Chondrocyte (in vitro differentiated cells): Measurements from ENCODE around the gene MYOCOS. TPM values are rescaled to one million over a fixed set of nuclear protein-coding genes. Genes with fewer than 3 reads are reported as not detected.

Source experiments
- DNase-seq: peaks from one replicate; pipeline ENCODE4 v3.0.0; 2021; ENCODE audit warnings: mixed read lengths, low spot score
- H3K27ac Mint-ChIP-seq: one replicate; pipeline ENCODE4 v1.8.0; 2021; ENCODE audit warnings: mild to moderate bottlenecking, moderate library complexity, mixed read lengths; ENCODE audit not compliant: unreplicated experiment
- H3K27me3 Mint-ChIP-seq: 2 replicates; pipeline ENCODE4 v1.8.0; 2021; ENCODE audit warnings: low read depth, mixed read lengths
- H3K36me3 Mint-ChIP-seq: 2 replicates; pipeline ENCODE4 v1.8.0; 2021; ENCODE audit warnings: low read depth, mixed read lengths
- H3K4me1 Mint-ChIP-seq: 2 replicates; pipeline ENCODE4 v1.8.0; 2021; ENCODE audit warnings: low read depth, mild to moderate bottlenecking, mixed read lengths
- H3K4me3 Mint-ChIP-seq: one replicate; pipeline ENCODE4 v1.8.0; 2021; ENCODE audit warnings: mild to moderate bottlenecking, moderate library complexity, mixed read lengths; ENCODE audit not compliant: unreplicated experiment
- H3K9me3 Mint-ChIP-seq: 2 replicates; pipeline ENCODE4 v1.8.0; 2021; ENCODE audit warnings: low read depth, mixed read lengths
- CTCF ChIP-seq: fragments of 200-600 bp; sonication (generic); IDR thresholded peaks from 2 replicates; pipeline ENCODE4 v1.5.0; 2021; ENCODE audit warnings: antibody characterized with exemption, mild to moderate bottlenecking, moderate library complexity
- total RNA-seq: library from RNA; stranded (reverse); gene quantifications from 3 replicates; pipeline ENCODE4 v1.2.1, GENCODE V29; 2021

The MYOCOS gene
- total RNA-seq, 1 donor from 2014 or later = 0.12 TPM

GRCh38 chr1:171643156-171643555 is 21.1 kb downstream of the MYOCOS start:
- no peaks in the 10 kb centered on the region for H3K9me3 Mint-ChIP-seq
- no peak overlapping the region for H3K4me3 Mint-ChIP-seq
- DNase-seq = no peak
- no peak overlapping the region for H3K27ac Mint-ChIP-seq
- H3K36me3 Mint-ChIP-seq = no peaks in the 10 kb centered on the region
- TF ChIP-seq CTCF = no peak
- H3K27me3 Mint-ChIP-seq = peaks cover 2% of the 10 kb centered on the region
- peaks cover 5% of the 10 kb centered on the region for H3K4me1 Mint-ChIP-seq

- H3K4me1 Mint-ChIP-seq = peaks cover 5% of the 10 kb centered on the region
- H3K27me3 Mint-ChIP-seq = peaks cover 2% of the 10 kb centered on the region
- TF ChIP-seq CTCF = peak; percentile 90
- DNase-seq = no peak
- H3K36me3 Mint-ChIP-seq = no peaks in the 10 kb centered on the region
- H3K27ac Mint-ChIP-seq = no peak overlapping the region
- peak overlapping the region; percentile 17 for H3K4me3 Mint-ChIP-seq
- H3K9me3 Mint-ChIP-seq = no peaks in the 10 kb centered on the region
Measured at GRCh38 chr1:171644805-171645483, 22.9 kb downstream of the MYOCOS start.

GRCh38 chr1:171645553-171646248 is 23.7 kb downstream of the MYOCOS start:
- H3K4me3 Mint-ChIP-seq = no peak overlapping the region
- peaks cover 5% of the 10 kb centered on the region for H3K4me1 Mint-ChIP-seq
- no peak for DNase-seq
- H3K27ac Mint-ChIP-seq = no peak overlapping the region
- no peaks in the 10 kb centered on the region for H3K36me3 Mint-ChIP-seq
- H3K9me3 Mint-ChIP-seq = no peaks in the 10 kb centered on the region
- H3K27me3 Mint-ChIP-seq = peaks cover 6% of the 10 kb centered on the region
- TF ChIP-seq CTCF = no peak

- DNase-seq = no peak
- Mint-ChIP-seq H3K9me3 (no peaks in the 10 kb centered on the region), H3K4me1 (peaks cover 5% of the 10 kb centered on the region), H3K27me3 (peaks cover 8% of the 10 kb centered on the region), H3K4me3 (no peak overlapping the region), H3K27ac (no peak overlapping the region), H3K36me3 (no peaks in the 10 kb centered on the region)
- no peak for TF ChIP-seq CTCF
Measured at GRCh38 chr1:171646249-171646560, 24.2 kb downstream of the MYOCOS start.

- TF ChIP-seq CTCF = no peak
- Mint-ChIP-seq H3K4me3 (no peak within 1 kb of the TSS), H3K4me1 (peaks cover 20% of the 10 kb centered on the region), H3K27ac (no peak within 1 kb of the TSS), H3K27me3 (peaks cover 5% of the 10 kb centered on the region), H3K9me3 (no peaks in the 10 kb centered on the region), H3K36me3 (no peaks in the 10 kb centered on the region)
- no peak for DNase-seq
Measured at GRCh38 chr1:171652234-171652822, 30.3 kb downstream of the MYOCOS start, which contains the start of gene MYOC. Gene MYOC, minus strand, starts transcription at chr1:171652688. Its CDS starts 77 bp downstream, at chr1:171652611.
